ENCODE results near the gene DMD.

DMD gene

GRCh38 chrX:31222946-31223345 lies 1988.4 kb downstream of the DMD start:
- DNase-seq (ENCODE audit: insufficient read length) (no peak), FAIRE-seq (no peak)
- TF ChIP-seq POLR2AphosphoS5 (IDR thresholded peaks at IDR 0.05; ENCODE audit: low read depth, low read length) (no peak), POLR2A (IDR thresholded peaks at IDR 0.05; ENCODE audit: low read depth, low read length) (no peak), TAF1 (IDR thresholded peaks at IDR 0.05; ENCODE audit: borderline replicate concordance, low read depth, low read length) (no peak)

- FAIRE-seq, result no peak
- no peak for DNase-seq (ENCODE audit: insufficient read length)
- TF ChIP-seq POLR2AphosphoS5 (IDR thresholded peaks at IDR 0.05; ENCODE audit: low read depth, low read length) (no peak), POLR2A (IDR thresholded peaks at IDR 0.05; ENCODE audit: low read depth, low read length) (no peak), TAF1 (IDR thresholded peaks at IDR 0.05; ENCODE audit: borderline replicate concordance, low read depth, low read length) (no peak)
Observed at GRCh38 chrX:31219174-31219573, 1992.2 kb downstream of the DMD start.

GRCh38 chrX:31217084-31217483 lies 1994.3 kb downstream of the DMD start:
- no peak for TF ChIP-seq POLR2AphosphoS5 (IDR thresholded peaks at IDR 0.05; ENCODE audit: low read depth, low read length)
- no peak for TF ChIP-seq POLR2A (IDR thresholded peaks at IDR 0.05; ENCODE audit: low read depth, low read length)
- TF ChIP-seq TAF1 (IDR thresholded peaks at IDR 0.05; ENCODE audit: borderline replicate concordance, low read depth, low read length), result no peak
- DNase-seq (ENCODE audit: insufficient read length) (no peak), FAIRE-seq (no peak)

GRCh38 chrX:31215277-31215815 lies 1996.0 kb downstream of the DMD start:
- DNase-seq (ENCODE audit: insufficient read length) (no peak), FAIRE-seq (no peak)
- no peak for TF ChIP-seq POLR2A (IDR thresholded peaks at IDR 0.05; ENCODE audit: low read depth, low read length)
- no peak for TF ChIP-seq TAF1 (IDR thresholded peaks at IDR 0.05; ENCODE audit: borderline replicate concordance, low read depth, low read length)

- DNase-seq (ENCODE audit: insufficient read length), result no peak
Observed at GRCh38 chrX:31213941-31214340, 1997.4 kb downstream of the DMD start.

GRCh38 chrX:31212856-31213748 lies 1998.2 kb downstream of the DMD start:
- DNase-seq (ENCODE audit: insufficient read length), result no peak
- TF ChIP-seq TAF1 (IDR thresholded peaks at IDR 0.05; ENCODE audit: borderline replicate concordance, low read depth, low read length), result no peak
- no peak for TF ChIP-seq POLR2AphosphoS5 (IDR thresholded peaks at IDR 0.05; ENCODE audit: low read depth, low read length)
- TF ChIP-seq POLR2A (IDR thresholded peaks at IDR 0.05; ENCODE audit: low read depth, low read length), result no peak
- FAIRE-seq, result no peak

More at GRCh38 chrX:31213941-31214340, 1997.4 kb downstream of the DMD start:
- no peak for FAIRE-seq
- TF ChIP-seq POLR2AphosphoS5 (IDR thresholded peaks at IDR 0.05; ENCODE audit: low read depth, low read length) (no peak), POLR2A (IDR thresholded peaks at IDR 0.05; ENCODE audit: low read depth, low read length) (no peak), TAF1 (IDR thresholded peaks at IDR 0.05; ENCODE audit: borderline replicate concordance, low read depth, low read length) (no peak)

GRCh38 chrX:31209005-31209628 lies 2002.2 kb downstream of the DMD start:
- TF ChIP-seq TAF1 (IDR thresholded peaks at IDR 0.05; ENCODE audit: borderline replicate concordance, low read depth, low read length) (no peak), POLR2AphosphoS5 (IDR thresholded peaks at IDR 0.05; ENCODE audit: low read depth, low read length) (no peak), POLR2A (IDR thresholded peaks at IDR 0.05; ENCODE audit: low read depth, low read length) (no peak)
- FAIRE-seq (no peak), DNase-seq (ENCODE audit: insufficient read length) (no peak)

- no peak for FAIRE-seq
Observed at GRCh38 chrX:31201503-31201902, 2009.8 kb downstream of the DMD start.

GRCh38 chrX:31200430-31200829 lies 2010.9 kb downstream of the DMD start:
- TF ChIP-seq POLR2AphosphoS5 (IDR thresholded peaks at IDR 0.05; ENCODE audit: low read depth, low read length) (no peak), TAF1 (IDR thresholded peaks at IDR 0.05; ENCODE audit: borderline replicate concordance, low read depth, low read length) (no peak), POLR2A (IDR thresholded peaks at IDR 0.05; ENCODE audit: low read depth, low read length) (no peak)
- DNase-seq (ENCODE audit: insufficient read length) (no peak), FAIRE-seq (no peak)

More at GRCh38 chrX:31201503-31201902, 2009.8 kb downstream of the DMD start:
- no peak for TF ChIP-seq POLR2AphosphoS5 (IDR thresholded peaks at IDR 0.05; ENCODE audit: low read depth, low read length)
- no peak for TF ChIP-seq POLR2A (IDR thresholded peaks at IDR 0.05; ENCODE audit: low read depth, low read length)
- TF ChIP-seq TAF1 (IDR thresholded peaks at IDR 0.05; ENCODE audit: borderline replicate concordance, low read depth, low read length), result no peak
- no peak for DNase-seq (ENCODE audit: insufficient read length)

- DNase-seq (ENCODE audit: insufficient read length) (no peak), FAIRE-seq (no peak)
- no peak for TF ChIP-seq POLR2A (IDR thresholded peaks at IDR 0.05; ENCODE audit: low read depth, low read length)
- TF ChIP-seq TAF1 (IDR thresholded peaks at IDR 0.05; ENCODE audit: borderline replicate concordance, low read depth, low read length), result no peak
- TF ChIP-seq POLR2AphosphoS5 (IDR thresholded peaks at IDR 0.05; ENCODE audit: low read depth, low read length), result no peak
Observed at GRCh38 chrX:31199840-31200114, 2011.6 kb downstream of the DMD start.

- DNase-seq (ENCODE audit: insufficient read length) (no peak), FAIRE-seq (no peak)
- TF ChIP-seq POLR2A (IDR thresholded peaks at IDR 0.05; ENCODE audit: low read depth, low read length) (no peak), TAF1 (IDR thresholded peaks at IDR 0.05; ENCODE audit: borderline replicate concordance, low read depth, low read length) (no peak), POLR2AphosphoS5 (IDR thresholded peaks at IDR 0.05; ENCODE audit: low read depth, low read length) (no peak)
Observed at GRCh38 chrX:31199056-31199839, 2012.1 kb downstream of the DMD start.
